K562 (cell line): ENCODE results near the gene POLR3GL. TPM values are rescaled to one million over a fixed set of nuclear protein-coding genes. Genes with fewer than 3 reads are reported as not detected.

ENCODE experiments used
- BACH1 ChIP-seq: fragments of 200-800 bp; sonication (Bioruptor generic); IDR thresholded peaks from 2 replicates; pipeline ENCODE4 v1.6.1; 2016; ENCODE audit warnings: missing genetic modification characterization, missing compliant biosample characterization
- ELF4 ChIP-seq: fragments of 450-650 bp; formaldehyde crosslinking; IDR thresholded peaks from 2 replicates; pipeline ENCODE4 v1.4.0; 2022; ENCODE audit warnings: missing genetic modification characterization
- ETV6 ChIP-seq, 3 experiments: fragments of 150-350 bp in 1 of 3; sonication (generic) in 1 of 3; formaldehyde crosslinking in 1 of 3; IDR thresholded peaks; 2 replicates each; pipeline versions ENCODE4 v1.6.1 to v1.8.0; 2014 to 2022; ENCODE audit warnings: borderline replicate concordance in 2 of 3, low read depth in 2 of 3, antibody characterized with exemption in 1 of 3, low read length in 1 of 3, mild to moderate bottlenecking in 1 of 3, missing genetic modification reagents in 1 of 3
- FOXP4 ChIP-seq: sonication (generic); formaldehyde crosslinking; IDR thresholded peaks from 2 replicates; pipeline ENCODE4 v1.8.0; 2022; ENCODE audit warnings: mild to moderate bottlenecking, missing genetic modification reagents, borderline replicate concordance
- KAT8 ChIP-seq: fragments of 450-650 bp; IDR thresholded peaks from 2 replicates; pipeline ENCODE4 v1.6.1; 2016; ENCODE audit warnings: low read depth, mild to moderate bottlenecking
- NBN ChIP-seq: fragments of 450-650 bp; IDR thresholded peaks from 2 replicates; pipeline ENCODE4 v1.6.1; 2016; ENCODE audit warnings: low read depth, mild to moderate bottlenecking
- NFYB ChIP-seq: IDR thresholded peaks from 2 replicates; pipeline ENCODE4 v1.6.1; 2011; ENCODE audit warnings: mild to moderate bottlenecking, moderate library complexity; ENCODE audit not compliant: insufficient read length; ENCODE audit errors: extremely low read depth
- PHB2 ChIP-seq: fragments of 450-650 bp; IDR thresholded peaks from 2 replicates; pipeline ENCODE4 v1.6.1; 2017; ENCODE audit warnings: low read depth
- POU5F1 ChIP-seq: fragments of 150-350 bp; IDR thresholded peaks from 2 replicates; pipeline ENCODE4 v1.6.1; 2014; ENCODE audit warnings: borderline replicate concordance, low read length, low read depth, mild to moderate bottlenecking; ENCODE audit not compliant: partially characterized antibody
- PURB ChIP-seq: sonication (generic); formaldehyde crosslinking; IDR thresholded peaks from 2 replicates; pipeline ENCODE4 v1.9.0; 2021; ENCODE audit warnings: low read depth, mild to moderate bottlenecking, missing genetic modification reagents
- RBM15 ChIP-seq: fragments of 200-400 bp; formaldehyde crosslinking; IDR thresholded peaks from 2 replicates; pipeline ENCODE4 v1.6.1; 2018; ENCODE audit warnings: mild to moderate bottlenecking, low read length, moderate library complexity; ENCODE audit not compliant: insufficient read depth
- RUNX1 ChIP-seq: sonication (generic); IDR thresholded peaks from 2 replicates; pipeline ENCODE4 v1.6.1; 2016; ENCODE audit warnings: antibody characterized with exemption, low read depth
- SNAPC5 ChIP-seq: fragments of 250-450 bp; sonication (Bioruptor Pico); IDR thresholded peaks from 2 replicates; pipeline ENCODE4 v1.8.0; 2021; ENCODE audit warnings: moderate library complexity, mild to moderate bottlenecking, inconsistent platforms
- SRSF3 ChIP-seq: fragments of 200-400 bp; formaldehyde crosslinking; IDR thresholded peaks from 2 replicates; pipeline ENCODE4 v1.6.1; 2016; ENCODE audit warnings: mild to moderate bottlenecking, low read length, moderate library complexity; ENCODE audit not compliant: insufficient read depth
- STAG1 ChIP-seq: sonication (generic); formaldehyde crosslinking; IDR thresholded peaks from 2 replicates; pipeline ENCODE4 v1.5.0; 2020; ENCODE audit warnings: missing genetic modification reagents, borderline replicate concordance
- TRIM28 ChIP-seq: fragments of 450-650 bp; IDR thresholded peaks from 2 replicates; pipeline ENCODE4 v1.6.1; 2017
- TSC22D4 ChIP-seq: fragments of 450-650 bp; IDR thresholded peaks from 2 replicates; pipeline ENCODE4 v1.6.1; 2016; ENCODE audit warnings: missing genetic modification characterization, missing biosample characterization, control low read depth
- ZBTB7A ChIP-seq: IDR thresholded peaks from 2 replicates; pipeline ENCODE4 v1.6.1; 2011; ENCODE audit warnings: low read depth, mild to moderate bottlenecking, low read length, moderate library complexity, borderline replicate concordance; ENCODE audit not compliant: control insufficient read depth
- ZC3H8 ChIP-seq: fragments of 450-650 bp; IDR thresholded peaks from 2 replicates; pipeline ENCODE4 v1.6.1; 2017
- ZNF444 ChIP-seq: fragments of 250-450 bp; sonication (Bioruptor Pico); IDR thresholded peaks from 2 replicates; pipeline ENCODE4 v1.4.0; 2020; ENCODE audit warnings: mild to moderate bottlenecking, moderate library complexity
- ZNF445 ChIP-seq: fragments of 250-450 bp; sonication (Bioruptor Pico); IDR thresholded peaks from 2 replicates; pipeline ENCODE4 v1.4.0; 2020; ENCODE audit warnings: low read depth, mild to moderate bottlenecking, moderate library complexity
- ZNF76 ChIP-seq: fragments of 250-450 bp; sonication (Bioruptor Pico); IDR thresholded peaks from 2 replicates; pipeline ENCODE4 v1.4.0; 2020; ENCODE audit warnings: mild to moderate bottlenecking, moderate library complexity, borderline replicate concordance
- polyA plus RNA-seq, 8 experiments: library from polyadenylated mRNA; depleted of rRNA in 4 of 8; stranded (reverse) in 5 of 8; unstranded in 3 of 8; fragments of >200 nt; fragmentation: Nextera tagmentation in 2 of 8; fragmentation: Illumina TruSeq in 1 of 8; extraction: Ambion mirVana in 2 of 8; extraction: Trizol in 1 of 8; gene quantifications; 2 replicates each; pipeline versions ENCODE4 v1.2.1 to v1.2.3, GENCODE V29; 2011 to 2014; ENCODE audit warnings: inconsistent platforms in 1 of 8, missing spikeins in 1 of 8
- total RNA-seq, 7 experiments: library from RNA; depleted of rRNA in 6 of 7; stranded (reverse); fragments of >200 nt in 6 of 7; fragmentation: Illumina TruSeq in 2 of 7; extraction: Trizol in 2 of 7; gene quantifications; 2 replicates each; pipeline versions ENCODE4 v1.2.1 to v1.2.3, GENCODE V29; 2011 to 2021; ENCODE audit warnings: low replicate concordance in 1 of 7
- TF ChIP-seq, protein P1 (sequence below): sonication (generic); formaldehyde crosslinking; IDR thresholded peaks from 2 replicates; pipeline ENCODE4 v1.8.0; 2022; ENCODE audit warnings: mild to moderate bottlenecking, low read depth, missing genetic modification reagents
- TF ChIP-seq, protein P2 (sequence below): fragments of 250-450 bp; sonication (Bioruptor Pico); IDR thresholded peaks from 2 replicates; pipeline ENCODE4 v1.8.0; 2022; ENCODE audit warnings: inconsistent platforms

The POLR3GL gene
- total and polyA plus RNA-seq, 9 of the 15 experiments (the other 6 are each of a cell fraction or from before 2014, with no cell fraction given): 14.6 to 48.4 (median 38.2) TPM

GRCh38 chr1:145991735-145992412 lies 27.4 kb downstream of the POLR3GL start (continued):
- peak in 1 of 2 experiments; percentile 48; a peak in 1 of 4 replicates for TF ChIP-seq ETV6 (IDR thresholded peaks at IDR 0.05; ENCODE audit: borderline replicate concordance in 1 of 2, low read depth in 2 of 2, low read length in 1 of 2)
- TF ChIP-seq ETV6 (CRISPR knock-in tag; IDR thresholded peaks at IDR 0.05; ENCODE audit: borderline replicate concordance): no peak
- TF ChIP-seq FOXP4 (CRISPR knock-in tag): no peak
- no peak for TF ChIP-seq TSC22D4 (tag)
- TF ChIP-seq KAT8: no peak
- no peak for TF ChIP-seq BACH1 (tag)
- no peak for TF ChIP-seq STAG1 (CRISPR knock-in tag)
- no peak; the same call in 1 of the 2 replicates for TF ChIP-seq NBN
- TF ChIP-seq RBM15: no peak
- TF ChIP-seq ZNF76: no peak
- no peak for TF ChIP-seq PHB2
- peak; percentile 91 for TF ChIP-seq ZNF444
- no peak for TF ChIP-seq ZC3H8
- TF ChIP-seq ELF4 (CRISPR knock-in tag): peak; percentile 100
- peak; percentile 97 for TF ChIP-seq ZNF445 (CRISPR knock-in tag)
- TF ChIP-seq, protein P1, sequence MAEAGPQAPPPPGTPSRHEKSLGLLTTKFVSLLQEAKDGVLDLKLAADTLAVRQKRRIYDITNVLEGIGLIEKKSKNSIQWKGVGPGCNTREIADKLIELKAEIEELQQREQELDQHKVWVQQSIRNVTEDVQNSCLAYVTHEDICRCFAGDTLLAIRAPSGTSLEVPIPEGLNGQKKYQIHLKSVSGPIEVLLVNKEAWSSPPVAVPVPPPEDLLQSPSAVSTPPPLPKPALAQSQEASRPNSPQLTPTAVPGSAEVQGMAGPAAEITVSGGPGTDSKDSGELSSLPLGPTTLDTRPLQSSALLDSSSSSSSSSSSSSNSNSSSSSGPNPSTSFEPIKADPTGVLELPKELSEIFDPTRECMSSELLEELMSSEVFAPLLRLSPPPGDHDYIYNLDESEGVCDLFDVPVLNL (CRISPR knock-in tag): no peak
- no peak for TF ChIP-seq PURB (CRISPR knock-in tag)
- TF ChIP-seq TRIM28: no peak
- TF ChIP-seq NFYB: no peak
- TF ChIP-seq RUNX1: peak; percentile 87; the same call in 1 of the 2 replicates
- TF ChIP-seq, protein P2, sequence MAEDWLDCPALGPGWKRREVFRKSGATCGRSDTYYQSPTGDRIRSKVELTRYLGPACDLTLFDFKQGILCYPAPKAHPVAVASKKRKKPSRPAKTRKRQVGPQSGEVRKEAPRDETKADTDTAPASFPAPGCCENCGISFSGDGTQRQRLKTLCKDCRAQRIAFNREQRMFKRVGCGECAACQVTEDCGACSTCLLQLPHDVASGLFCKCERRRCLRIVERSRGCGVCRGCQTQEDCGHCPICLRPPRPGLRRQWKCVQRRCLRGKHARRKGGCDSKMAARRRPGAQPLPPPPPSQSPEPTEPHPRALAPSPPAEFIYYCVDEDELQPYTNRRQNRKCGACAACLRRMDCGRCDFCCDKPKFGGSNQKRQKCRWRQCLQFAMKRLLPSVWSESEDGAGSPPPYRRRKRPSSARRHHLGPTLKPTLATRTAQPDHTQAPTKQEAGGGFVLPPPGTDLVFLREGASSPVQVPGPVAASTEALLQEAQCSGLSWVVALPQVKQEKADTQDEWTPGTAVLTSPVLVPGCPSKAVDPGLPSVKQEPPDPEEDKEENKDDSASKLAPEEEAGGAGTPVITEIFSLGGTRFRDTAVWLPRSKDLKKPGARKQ (CRISPR knock-in tag): no peak
- no peak for TF ChIP-seq ZBTB7A
- no peak for TF ChIP-seq SRSF3
- no peak for TF ChIP-seq SNAPC5 (CRISPR knock-in tag)
- no peak for TF ChIP-seq POU5F1
